Smooth muscle cell of the coronary artery (primary cell): ENCODE measurements around the gene GLRA3. TPM values are rescaled to one million over a fixed set of nuclear protein-coding genes. Genes with fewer than 3 reads are reported as not detected.

Experiments
- total RNA-seq: library from RNA; depleted of rRNA; stranded (reverse); fragments of >200 nt; gene quantifications from 2 replicates; pipeline ENCODE4 v1.2.3, GENCODE V29; 2014; ENCODE audit warnings: low replicate concordance

Gene GLRA3
- not detected in 2 replicates for total RNA-seq

DNA sequence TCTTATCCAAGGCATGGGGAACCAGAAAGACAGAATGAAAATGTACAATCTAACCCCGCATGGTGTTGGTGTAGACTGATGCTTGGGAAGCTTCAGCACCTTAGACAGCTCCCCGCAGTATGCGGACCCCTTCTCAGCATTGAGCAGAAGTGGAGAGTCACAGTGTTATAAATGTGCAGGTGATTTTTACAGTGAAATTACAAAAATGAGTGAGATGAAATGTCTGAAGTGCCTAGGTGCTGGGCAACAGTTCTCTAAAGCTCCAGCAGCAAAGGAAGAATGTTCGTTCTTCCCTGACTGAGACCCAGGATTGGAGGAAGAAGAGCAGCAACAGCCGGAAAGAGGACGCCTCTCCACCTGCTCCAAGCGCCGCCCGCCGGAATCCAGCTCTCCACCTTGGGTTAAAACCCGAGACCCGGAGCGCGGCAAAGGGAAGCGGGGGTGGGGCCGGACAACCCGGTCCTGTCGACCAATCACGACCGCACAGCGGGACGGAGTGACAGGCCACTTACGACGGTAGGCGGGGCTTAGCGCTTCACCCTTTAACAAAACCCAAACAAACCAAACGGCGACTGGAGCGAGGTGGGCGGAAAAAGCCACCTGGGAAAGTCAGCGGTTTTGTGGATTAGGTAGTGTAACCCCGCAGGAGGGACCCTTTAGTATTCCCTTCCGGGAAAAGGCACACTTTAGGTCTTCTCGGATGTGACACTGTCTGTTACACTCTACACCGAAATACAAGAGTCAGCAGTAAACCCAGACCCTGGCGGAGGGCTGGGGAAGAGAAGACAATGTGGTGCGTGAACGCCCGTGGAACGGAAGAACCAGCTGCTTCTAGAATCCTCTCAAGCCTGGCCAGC lies at the start of gene GLRA3:
TSS of gene GLRA3 (minus strand) at position 403 of the 857 bp plus-strand sequence. CDS start 436 bp downstream, outside the sequence.

Other genes with a start within 250 kb of the GLRA3 start
- not detected in 2 replicates for gene ADAM29, start 89.1 kb upstream of the GLRA3 start, total RNA-seq